Cardiac muscle cell (in vitro differentiated cells and primary cell): ENCODE data around the gene ADSS1. TPM values are rescaled to one million over a fixed set of nuclear protein-coding genes. Genes with fewer than 3 reads are reported as not detected.
A peak's percentile ranks its signal among the peaks of the same experiment; 100 is the strongest.

Source experiments
- DNase-seq, 2 donors: peaks; one replicate each; pipeline versions ENCODE4 v3.0.0 to v3.0.0-alpha.2; 2010 to 2017; ENCODE audit warnings: low read depth in 1 of 2, low spot score in 1 of 2
- H3K27ac ChIP-seq: fragments of 200-600 bp; sonication (generic); 2 replicates; pipeline ENCODE4 v1.5.1; 2016
- H3K27me3 ChIP-seq: fragments of 200-600 bp; sonication (generic); 2 replicates; pipeline ENCODE4 v1.6.0; 2016; ENCODE audit warnings: control low read depth
- H3K36me3 ChIP-seq: fragments of 200-600 bp; sonication (generic); 2 replicates; pipeline ENCODE4 v1.5.1; 2016; ENCODE audit warnings: control low read depth
- H3K4me1 ChIP-seq: fragments of 200-600 bp; sonication (generic); 2 replicates; pipeline ENCODE4 v1.8.1; 2017; ENCODE audit warnings: low read depth, mild to moderate bottlenecking, mixed run types
- H3K4me3 ChIP-seq: fragments of 200-600 bp; sonication (generic); 2 replicates; pipeline ENCODE4 v1.5.1; 2016; ENCODE audit warnings: mild to moderate bottlenecking
- H3K9me3 ChIP-seq: fragments of 200-600 bp; sonication (generic); 2 replicates; pipeline ENCODE4 v1.5.1; 2017; ENCODE audit warnings: low read depth, mild to moderate bottlenecking, control low read depth
- polyA plus RNA-seq: library from polyadenylated mRNA; unstranded; fragments of >200 nt; fragmentation: Nextera tagmentation; extraction: Ambion mirVana; gene quantifications from 2 replicates; pipeline ENCODE4 v1.2.1, GENCODE V29; 2016
- total RNA-seq: library from RNA; depleted of rRNA; stranded (reverse); fragments of >200 nt; gene quantifications from 2 replicates; pipeline ENCODE4 v1.2.3, GENCODE V29; 2016
- TF ChIP-seq, protein P1 (sequence below): IDR thresholded peaks from 2 replicates; pipeline ENCODE4 v1.5.1; 2012; ENCODE audit warnings: low read depth, mild to moderate bottlenecking, low read length

The ADSS1 gene
- total and polyA plus RNA-seq, 2 experiments from 2014 or later: 53.4 to 63.8 TPM

DNA sequence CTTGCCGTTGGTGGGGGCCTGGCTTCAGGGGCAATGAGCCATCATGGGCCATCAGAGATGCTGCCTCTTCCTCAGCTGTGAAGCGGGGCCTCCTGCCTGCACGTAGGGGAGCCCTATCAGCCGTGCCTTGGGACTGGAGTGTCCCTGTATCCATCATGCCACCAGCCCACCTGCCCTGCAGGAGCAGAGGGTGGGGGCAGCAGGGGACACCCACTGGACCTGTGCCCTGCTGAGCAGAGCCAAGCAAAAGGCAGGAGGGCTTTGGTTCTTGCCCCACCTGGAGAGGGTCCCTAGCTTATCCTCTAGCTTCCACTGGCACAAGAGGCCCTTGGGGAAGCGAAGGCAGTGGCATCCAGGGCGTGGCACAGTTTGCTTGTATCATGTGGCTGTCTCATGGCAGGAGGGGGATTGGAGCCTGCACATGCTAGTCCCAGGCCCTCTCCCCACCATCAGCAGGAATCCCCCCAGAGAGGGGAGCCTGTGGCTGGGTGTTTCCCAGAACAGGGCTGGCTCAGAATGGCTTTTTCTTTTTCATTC lies 10.1 kb downstream of the ADSS1 start:
- DNase-seq: no peak
- no peaks in the 10 kb centered on the region for H3K4me1 ChIP-seq
- no peaks in the 10 kb centered on the region for H3K9me3 ChIP-seq
- no peaks in the 10 kb centered on the region for H3K27me3 ChIP-seq
- H3K4me3 ChIP-seq: no peak overlapping the region
- TF ChIP-seq, protein P1, sequence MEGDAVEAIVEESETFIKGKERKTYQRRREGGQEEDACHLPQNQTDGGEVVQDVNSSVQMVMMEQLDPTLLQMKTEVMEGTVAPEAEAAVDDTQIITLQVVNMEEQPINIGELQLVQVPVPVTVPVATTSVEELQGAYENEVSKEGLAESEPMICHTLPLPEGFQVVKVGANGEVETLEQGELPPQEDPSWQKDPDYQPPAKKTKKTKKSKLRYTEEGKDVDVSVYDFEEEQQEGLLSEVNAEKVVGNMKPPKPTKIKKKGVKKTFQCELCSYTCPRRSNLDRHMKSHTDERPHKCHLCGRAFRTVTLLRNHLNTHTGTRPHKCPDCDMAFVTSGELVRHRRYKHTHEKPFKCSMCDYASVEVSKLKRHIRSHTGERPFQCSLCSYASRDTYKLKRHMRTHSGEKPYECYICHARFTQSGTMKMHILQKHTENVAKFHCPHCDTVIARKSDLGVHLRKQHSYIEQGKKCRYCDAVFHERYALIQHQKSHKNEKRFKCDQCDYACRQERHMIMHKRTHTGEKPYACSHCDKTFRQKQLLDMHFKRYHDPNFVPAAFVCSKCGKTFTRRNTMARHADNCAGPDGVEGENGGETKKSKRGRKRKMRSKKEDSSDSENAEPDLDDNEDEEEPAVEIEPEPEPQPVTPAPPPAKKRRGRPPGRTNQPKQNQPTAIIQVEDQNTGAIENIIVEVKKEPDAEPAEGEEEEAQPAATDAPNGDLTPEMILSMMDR: no peak
- no peaks in the 10 kb centered on the region for H3K36me3 ChIP-seq
- H3K27ac ChIP-seq: no peak overlapping the region

DNA sequence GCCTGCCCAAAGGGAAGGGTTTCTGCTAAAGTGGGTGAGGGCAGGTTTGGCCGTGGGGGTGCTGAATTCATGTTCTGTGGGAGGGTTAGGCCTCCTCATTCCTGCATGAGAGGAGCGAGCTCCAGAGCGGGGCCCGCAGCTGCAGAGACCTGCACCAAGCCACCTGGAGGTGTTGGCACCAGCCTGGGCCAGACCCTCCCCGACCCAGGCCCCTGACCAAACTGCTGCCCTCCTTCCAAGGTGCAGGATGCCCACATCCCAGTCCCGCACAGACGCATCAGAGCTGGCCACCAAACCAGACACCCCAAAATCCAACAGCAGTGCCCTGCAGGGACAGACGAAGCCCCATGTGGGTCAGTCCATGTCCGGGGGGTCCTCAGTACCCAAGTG lies 10.6 kb downstream of the ADSS1 start:
- H3K9me3 ChIP-seq: no peaks in the 10 kb centered on the region
- H3K27ac ChIP-seq: no peak overlapping the region
- TF ChIP-seq, protein P1: no peak
- DNase-seq: no peak
- no peaks in the 10 kb centered on the region for H3K4me1 ChIP-seq
- H3K4me3 ChIP-seq: no peak overlapping the region
- no peaks in the 10 kb centered on the region for H3K27me3 ChIP-seq
- H3K36me3 ChIP-seq: no peaks in the 10 kb centered on the region

DNA sequence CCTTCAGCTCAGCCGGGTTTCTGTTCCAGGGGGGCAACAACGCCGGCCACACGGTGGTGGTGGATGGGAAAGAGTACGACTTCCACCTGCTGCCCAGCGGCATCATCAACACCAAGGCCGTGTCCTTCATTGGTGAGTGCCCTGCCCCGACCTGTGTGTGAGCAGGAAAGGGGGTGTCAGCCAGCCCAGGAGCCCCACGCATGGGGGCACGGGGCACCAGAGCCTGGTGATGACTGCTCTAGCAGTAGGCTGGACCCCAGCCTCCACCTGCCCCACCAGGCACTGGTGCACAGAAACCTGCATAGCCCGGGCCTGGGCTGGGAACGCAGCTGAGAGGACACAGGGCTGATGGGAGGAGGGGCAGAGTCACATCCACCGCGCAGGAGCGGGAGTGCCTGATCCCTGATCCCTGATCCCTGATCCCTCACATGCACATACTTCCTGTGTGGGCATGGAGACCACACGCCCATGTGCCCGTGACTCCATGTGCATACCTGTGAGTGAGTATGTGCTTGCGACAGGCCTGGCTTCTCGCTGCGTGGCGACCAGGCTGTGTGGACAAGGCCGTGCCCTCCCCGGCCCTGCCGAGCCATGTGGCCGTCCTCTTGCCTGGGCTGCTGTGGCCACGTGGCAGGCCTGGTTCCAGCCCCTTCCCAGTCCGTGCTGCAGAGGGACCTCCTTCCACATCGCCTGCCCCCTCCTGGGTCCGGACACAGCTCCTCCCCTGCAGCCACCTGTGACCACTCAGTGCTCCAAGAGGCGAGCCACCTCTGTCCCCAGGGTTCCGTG lies 11.2 kb downstream of the ADSS1 start:
- Histone ChIP-seq H3K27me3 (no peaks in the 10 kb centered on the region), H3K9me3 (no peaks in the 10 kb centered on the region), H3K27ac (no peak overlapping the region), H3K4me1 (no peaks in the 10 kb centered on the region), H3K4me3 (no peak overlapping the region), H3K36me3 (no peaks in the 10 kb centered on the region)
- TF ChIP-seq, protein P1: no peak
- no peak for DNase-seq

DNA sequence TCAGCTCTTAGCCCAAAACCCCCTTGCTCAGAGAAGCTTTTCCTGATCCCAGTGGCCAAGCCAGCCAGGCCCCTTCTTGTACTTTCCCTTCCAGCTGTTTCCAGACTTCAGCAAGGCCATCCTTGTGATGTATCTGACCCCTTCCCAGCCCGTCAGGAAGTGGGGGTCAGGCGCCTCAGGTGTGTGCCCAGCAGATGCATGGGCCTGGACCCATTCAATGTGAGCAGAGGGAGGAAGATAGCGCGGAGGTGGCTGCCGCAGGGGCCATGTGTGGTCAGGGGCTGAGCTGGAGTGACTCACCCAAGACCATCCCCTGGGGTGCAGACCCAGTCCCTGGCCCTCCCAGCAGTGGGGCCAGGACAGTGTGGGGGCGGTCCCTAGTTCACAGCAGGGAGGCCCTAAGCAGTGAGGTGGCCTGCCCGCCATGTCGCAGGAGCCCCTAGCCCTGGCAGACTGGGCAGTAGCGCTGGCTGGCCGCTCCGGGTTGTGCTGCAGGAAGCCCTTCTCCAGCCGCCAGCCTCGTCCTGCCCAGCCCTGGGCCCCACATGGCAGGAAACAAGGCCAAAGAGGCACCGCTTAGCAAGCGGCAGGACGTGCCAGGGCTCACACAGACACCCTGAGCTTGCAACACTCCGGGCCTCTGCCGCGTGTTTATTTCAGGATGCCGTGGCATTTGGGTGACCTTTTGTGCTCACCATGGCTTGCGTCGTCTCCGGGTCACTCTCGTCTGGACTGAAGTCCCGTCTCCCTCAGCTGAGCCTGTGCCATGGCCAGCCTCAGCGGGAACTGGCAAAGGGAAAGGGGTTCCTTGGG lies 12.0 kb downstream of the ADSS1 start:
- DNase-seq: peak in 1 of 2 donors; percentile 79
- Histone ChIP-seq H3K9me3 (no peaks in the 10 kb centered on the region), H3K27ac (no peak overlapping the region), H3K36me3 (peaks cover 4% of the 10 kb centered on the region), H3K4me3 (no peak overlapping the region), H3K27me3 (no peaks in the 10 kb centered on the region), H3K4me1 (no peaks in the 10 kb centered on the region)
- TF ChIP-seq, protein P1: no peak

DNA sequence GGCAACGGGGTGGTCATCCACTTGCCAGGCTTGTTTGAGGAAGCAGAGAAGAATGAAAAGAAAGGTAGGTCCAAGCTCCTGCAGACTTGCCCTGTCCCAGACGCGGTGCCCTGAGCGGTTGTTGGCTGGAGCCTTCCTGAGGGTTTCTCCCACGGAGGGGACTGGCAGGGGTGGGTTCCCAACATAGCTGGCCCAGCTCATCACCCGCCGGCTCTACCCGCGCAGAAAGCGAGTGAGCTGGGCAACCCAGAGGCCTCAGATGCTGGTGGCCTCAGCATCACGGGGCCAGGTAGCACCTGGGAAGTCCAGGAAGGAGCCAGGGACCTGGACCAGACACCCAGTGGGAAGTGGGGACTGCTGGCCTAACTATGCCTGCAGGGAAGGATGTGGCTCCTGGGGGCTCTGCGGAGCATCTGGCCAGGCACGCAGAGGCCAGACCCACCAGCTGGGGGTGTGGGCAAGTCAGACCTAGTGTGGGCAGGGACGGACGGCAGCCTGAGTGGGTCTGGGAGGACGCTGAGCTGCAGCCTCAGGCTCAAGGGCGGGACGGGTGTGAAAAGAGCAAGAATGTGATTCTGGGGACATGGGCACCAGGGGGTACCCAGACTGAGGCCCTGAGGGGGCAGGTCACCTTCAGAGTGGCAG lies 14.5 kb downstream of the ADSS1 start:
- Histone ChIP-seq H3K9me3 (no peaks in the 10 kb centered on the region), H3K4me3 (no peak overlapping the region), H3K4me1 (no peaks in the 10 kb centered on the region), H3K27ac (no peak overlapping the region), H3K27me3 (no peaks in the 10 kb centered on the region), H3K36me3 (peaks cover 5% of the 10 kb centered on the region)
- TF ChIP-seq, protein P1: no peak
- no peak for DNase-seq
